Measurements from ENCODE around the gene PIGS. TPM values are rescaled to one million over a fixed set of nuclear protein-coding genes. Genes with fewer than 3 reads are reported as not detected.

Gene PIGS
- total RNA-seq, 2 donors from 2014 or later, result 68.7 to 131 TPM

DNA sequence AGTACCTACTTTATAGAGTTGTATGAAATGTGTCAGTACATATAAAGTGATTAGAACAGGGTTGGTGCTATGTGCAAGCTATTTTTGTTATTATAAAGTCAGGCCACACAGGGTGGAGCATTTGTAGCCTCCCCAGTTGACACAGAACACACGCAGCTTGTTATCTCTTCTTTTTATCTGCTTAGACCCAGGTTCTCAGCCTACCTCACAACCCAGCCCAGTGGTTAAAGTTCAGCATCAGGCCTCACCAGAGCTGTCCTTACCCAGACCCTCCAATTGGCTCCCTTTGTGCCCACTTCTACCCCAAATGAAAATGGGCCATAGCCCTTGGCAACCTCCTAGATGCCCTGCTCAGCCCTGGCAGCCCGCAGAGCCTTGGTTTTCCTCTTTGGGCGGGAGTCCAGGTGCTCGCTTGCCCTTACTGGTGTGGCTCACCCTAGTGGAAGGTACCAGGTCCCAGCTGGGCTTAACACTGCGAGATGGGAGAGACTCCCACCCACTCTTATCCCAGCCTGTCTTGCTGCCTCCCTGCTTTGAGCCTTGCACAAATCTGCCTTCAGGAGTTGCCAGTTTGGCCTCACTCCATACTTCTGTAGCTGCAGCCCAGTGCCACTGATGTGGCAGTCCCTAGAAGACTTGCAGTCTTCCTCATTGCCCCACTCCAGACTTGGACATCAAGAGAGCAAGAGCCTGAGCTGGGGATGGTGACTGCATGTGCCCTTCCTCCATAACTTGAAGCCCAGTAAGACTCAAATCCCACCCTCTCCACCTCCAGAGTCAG lies 1.1 kb upstream of the PIGS start:
- H3K9me3 ChIP-seq, result no peaks in the 10 kb centered on the region
- H3K4me1 ChIP-seq (replicated peaks), result peaks cover 6% of the 10 kb centered on the region
- no peak for TF ChIP-seq POLR2AphosphoS5 (IDR thresholded peaks at IDR 0.05)
- TF ChIP-seq, protein P1, sequence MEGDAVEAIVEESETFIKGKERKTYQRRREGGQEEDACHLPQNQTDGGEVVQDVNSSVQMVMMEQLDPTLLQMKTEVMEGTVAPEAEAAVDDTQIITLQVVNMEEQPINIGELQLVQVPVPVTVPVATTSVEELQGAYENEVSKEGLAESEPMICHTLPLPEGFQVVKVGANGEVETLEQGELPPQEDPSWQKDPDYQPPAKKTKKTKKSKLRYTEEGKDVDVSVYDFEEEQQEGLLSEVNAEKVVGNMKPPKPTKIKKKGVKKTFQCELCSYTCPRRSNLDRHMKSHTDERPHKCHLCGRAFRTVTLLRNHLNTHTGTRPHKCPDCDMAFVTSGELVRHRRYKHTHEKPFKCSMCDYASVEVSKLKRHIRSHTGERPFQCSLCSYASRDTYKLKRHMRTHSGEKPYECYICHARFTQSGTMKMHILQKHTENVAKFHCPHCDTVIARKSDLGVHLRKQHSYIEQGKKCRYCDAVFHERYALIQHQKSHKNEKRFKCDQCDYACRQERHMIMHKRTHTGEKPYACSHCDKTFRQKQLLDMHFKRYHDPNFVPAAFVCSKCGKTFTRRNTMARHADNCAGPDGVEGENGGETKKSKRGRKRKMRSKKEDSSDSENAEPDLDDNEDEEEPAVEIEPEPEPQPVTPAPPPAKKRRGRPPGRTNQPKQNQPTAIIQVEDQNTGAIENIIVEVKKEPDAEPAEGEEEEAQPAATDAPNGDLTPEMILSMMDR (IDR thresholded peaks at IDR 0.05), result no peak
- intact Hi-C loops (cut with DNase I), result no loop called here
- peak overlapping the region; percentile 76 to 83 for H3K27ac ChIP-seq
- no peaks in the 10 kb centered on the region for H3K27me3 ChIP-seq (replicated peaks; ENCODE audit: insufficient read depth)
- 75% methylated on average over 5 of the region's 5 CpGs for WGBS
- no peak overlapping the region for H3K4me3 ChIP-seq
- DNase-seq (ENCODE audit: low spot score), result no peak
- H3K36me3 ChIP-seq, result no peaks in the 10 kb centered on the region

DNA sequence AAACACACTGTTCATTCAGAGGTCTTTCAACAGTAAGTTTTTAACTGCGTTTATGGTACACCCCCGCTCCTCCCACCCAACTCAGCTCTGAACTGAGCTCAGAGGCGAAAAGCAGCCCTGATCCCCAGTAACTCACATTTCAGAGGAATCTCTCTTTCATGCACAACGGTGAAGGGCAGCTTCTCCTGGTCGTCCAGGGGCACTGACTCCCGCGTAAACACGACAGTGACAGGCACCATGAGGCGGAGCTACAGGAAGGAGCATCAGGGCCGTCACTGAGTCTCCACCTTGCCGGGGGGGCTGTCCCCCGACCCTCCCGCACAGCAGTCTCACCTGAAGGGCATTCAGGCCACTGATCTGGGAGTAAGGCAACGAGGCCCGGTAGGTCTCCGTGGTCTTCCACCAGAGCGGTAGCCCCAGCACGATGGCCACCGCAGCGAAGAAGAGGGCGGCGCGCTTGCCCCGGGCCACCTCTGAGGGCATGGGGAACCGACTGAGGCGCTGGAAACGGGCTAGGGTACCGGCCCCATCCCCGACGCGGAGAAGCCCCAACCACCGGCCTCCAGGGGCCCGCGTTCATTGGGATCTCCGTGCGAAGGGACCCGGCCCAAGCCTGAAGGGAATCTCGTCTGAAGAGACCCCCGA lies 486 bp downstream of the PIGS start:
- H3K4me1 ChIP-seq (replicated peaks), result peaks cover 6% of the 10 kb centered on the region
- WGBS, result 2% methylated on average over 25 of the region's 39 CpGs
- no peaks in the 10 kb centered on the region for H3K9me3 ChIP-seq
- H3K36me3 ChIP-seq, result no peaks in the 10 kb centered on the region
- intact Hi-C loops (cut with DNase I), result no loop called here
- H3K27ac ChIP-seq, result peak overlapping the region; percentile 76 to 83
- no peak for TF ChIP-seq POLR2A (IDR thresholded peaks at IDR 0.05)
- TF ChIP-seq, protein P1 (IDR thresholded peaks at IDR 0.05), result no peak
- peak; percentile 4 for TF ChIP-seq POLR2AphosphoS5 (IDR thresholded peaks at IDR 0.05)
- DNase-seq (ENCODE audit: low spot score), result peak; percentile 55
- H3K4me3 ChIP-seq, result peak overlapping the region; percentile 85 to 97
- no peaks in the 10 kb centered on the region for H3K27me3 ChIP-seq (replicated peaks; ENCODE audit: insufficient read depth)

DNA sequence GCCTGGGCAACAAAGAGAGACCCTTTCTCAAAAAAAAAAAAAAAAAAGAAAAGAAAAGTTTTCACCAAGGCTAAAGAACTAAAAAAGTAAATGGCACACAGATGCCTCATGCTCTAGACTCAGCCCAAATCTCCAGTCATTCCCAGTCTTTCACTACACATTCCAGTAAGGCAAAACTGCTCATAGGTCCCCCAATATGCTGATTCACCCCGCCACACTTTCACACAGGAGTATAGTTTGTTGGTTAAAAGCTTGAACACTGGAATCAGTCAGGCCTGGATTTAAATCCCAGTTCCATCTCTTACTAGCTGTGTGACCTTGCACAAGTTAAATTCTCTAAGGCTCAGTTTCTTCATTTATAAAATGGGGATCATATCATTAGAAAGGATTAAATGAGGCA lies 1.9 kb downstream of the PIGS start:
- H3K36me3 ChIP-seq, result no peaks in the 10 kb centered on the region
- no peak overlapping the region for H3K4me3 ChIP-seq
- DNase-seq (ENCODE audit: low spot score), result no peak
- TF ChIP-seq POLR2AphosphoS5 (IDR thresholded peaks at IDR 0.05), result no peak
- TF ChIP-seq, protein P1 (IDR thresholded peaks at IDR 0.05), result no peak
- no peak for TF ChIP-seq POLR2A (IDR thresholded peaks at IDR 0.05)
- no peak overlapping the region for H3K27ac ChIP-seq
- H3K9me3 ChIP-seq, result no peaks in the 10 kb centered on the region
- H3K27me3 ChIP-seq (replicated peaks; ENCODE audit: insufficient read depth), result no peaks in the 10 kb centered on the region
- H3K4me1 ChIP-seq (replicated peaks), result peaks cover 6% of the 10 kb centered on the region
- 93% methylated on average over 1 of the region's 1 CpG for WGBS
- intact Hi-C loops (cut with DNase I), result no loop called here

DNA sequence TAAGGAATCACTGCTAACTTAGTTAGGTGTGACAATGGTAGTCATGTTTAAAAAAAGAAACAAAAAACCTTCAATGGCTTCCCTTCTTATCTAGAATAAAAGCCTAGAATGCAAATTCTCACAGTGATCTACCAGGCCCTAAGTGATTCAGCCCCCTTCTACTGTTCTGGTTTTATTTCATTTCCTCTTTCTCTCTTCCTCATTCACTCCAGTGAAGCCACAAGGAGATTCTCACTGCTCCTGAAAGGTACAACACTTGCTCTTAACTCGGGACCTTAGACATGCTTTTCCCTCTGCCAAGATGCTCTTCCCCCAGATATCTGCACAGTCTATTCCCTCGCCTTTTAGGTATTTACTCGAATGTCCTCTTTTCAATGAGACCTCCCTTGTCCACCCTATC lies 3.7 kb downstream of the PIGS start:
- WGBS, result 87% methylated on average over 3 of the region's 3 CpGs
- Histone ChIP-seq H3K9me3 (no peaks in the 10 kb centered on the region), H3K4me3 (no peak overlapping the region), H3K27me3 (replicated peaks; ENCODE audit: insufficient read depth) (no peaks in the 10 kb centered on the region), H3K4me1 (replicated peaks) (peaks cover 6% of the 10 kb centered on the region), H3K27ac (no peak overlapping the region), H3K36me3 (peaks cover 0 to 4% of the 10 kb centered on the region in 2 donors)
- DNase-seq (ENCODE audit: low spot score), result no peak
- TF ChIP-seq POLR2A (IDR thresholded peaks at IDR 0.05), result no peak
- TF ChIP-seq POLR2AphosphoS5 (IDR thresholded peaks at IDR 0.05), result no peak
- TF ChIP-seq, protein P1 (IDR thresholded peaks at IDR 0.05), result no peak
- intact Hi-C loops (cut with DNase I), result no loop called here
